HG02763 (cell line): ENCODE measurements around the gene RTN4RL2.
A peak's percentile ranks its signal among the peaks of the same experiment; 100 is the strongest.

Experiments used
- ATAC-seq: cut with Tn5 transposase; IDR thresholded peaks from one replicate; pipeline ENCODE4 v1.9.1; 2021; ENCODE audit warnings: mild to moderate bottlenecking, moderate library complexity; ENCODE audit not compliant: unreplicated experiment

The RTN4RL2 gene

GRCh38 chr11:57460022-57460757 is at the start of gene RTN4RL2:
TSS of gene RTN4RL2 (plus strand) at chr11:57460528. CDS start at chr11:57460866, 338 bp downstream.
- ATAC-seq: no peak

GRCh38 chr11:57413681-57414080 is 46.6 kb upstream of the RTN4RL2 start:
- ATAC-seq: no peak

- ATAC-seq: no peak
Observed at GRCh38 chr11:57414612-57415212, 45.6 kb upstream of the RTN4RL2 start.

- ATAC-seq: no peak
Observed at GRCh38 chr11:57416436-57416835, 43.9 kb upstream of the RTN4RL2 start.

GRCh38 chr11:57417056-57417455 is 43.3 kb upstream of the RTN4RL2 start:
- ATAC-seq: no peak

- no peak for ATAC-seq
Observed at GRCh38 chr11:57418131-57418530, 42.2 kb upstream of the RTN4RL2 start.

- ATAC-seq: no peak
Observed at GRCh38 chr11:57419146-57419545, 41.2 kb upstream of the RTN4RL2 start.

GRCh38 chr11:57421066-57421465 is 39.3 kb upstream of the RTN4RL2 start:
- no peak for ATAC-seq

- no peak for ATAC-seq
Observed at GRCh38 chr11:57421805-57422204, 38.5 kb upstream of the RTN4RL2 start.

- no peak for ATAC-seq
Observed at GRCh38 chr11:57422669-57423068, 37.7 kb upstream of the RTN4RL2 start.

GRCh38 chr11:57424137-57424791 is 36.1 kb upstream of the RTN4RL2 start:
- ATAC-seq: no peak

GRCh38 chr11:57424792-57425564 is 35.4 kb upstream of the RTN4RL2 start:
- ATAC-seq: peak; percentile 89

GRCh38 chr11:57425565-57426438 is 34.5 kb upstream of the RTN4RL2 start:
- ATAC-seq: no peak

GRCh38 chr11:57426439-57426928 is 33.8 kb upstream of the RTN4RL2 start:
- ATAC-seq: peak; percentile 1

GRCh38 chr11:57426929-57427726 is 33.2 kb upstream of the RTN4RL2 start, which contains the start of gene SLC43A3:
TSS of gene SLC43A3 (minus strand) at chr11:57427121. CDS start at chr11:57426172, 949 bp downstream.
- ATAC-seq: peak; percentile 54

- ATAC-seq: no peak
Observed at GRCh38 chr11:57427727-57428082, 32.6 kb upstream of the RTN4RL2 start.

GRCh38 chr11:57428643-57429042 is 31.7 kb upstream of the RTN4RL2 start:
- no peak for ATAC-seq

- ATAC-seq: no peak
Observed at GRCh38 chr11:57429946-57430345, 30.4 kb upstream of the RTN4RL2 start.

GRCh38 chr11:57430952-57431351 is 29.4 kb upstream of the RTN4RL2 start:
- ATAC-seq: no peak
